IMR-90 (cell line): ENCODE measurements around the gene LIPH. TPM values are rescaled to one million over a fixed set of nuclear protein-coding genes. Genes with fewer than 3 reads are reported as not detected.

Experiments
- ATAC-seq: fragments of 200-7000 bp; cut with Tn5 transposase; 2 replicates; pipeline ENCODE4 v1.9.1; 2020; ENCODE audit warnings: low read depth, mild to moderate bottlenecking, moderate library complexity
- BruUV-seq: library from RNA; stranded (reverse); fragments of 400-500 nt; replicated peaks from 2 replicates; lab custom pipeline; 2021; lab: Mats Ljungman, UMichigan
- CTCF ChIA-PET: fragments of 300-600 bp; formaldehyde crosslinking; extraction: SDS; loops from one replicate; lab custom pipeline; 2021; ENCODE audit warnings: antibody characterized with exemption; lab: Yijun Ruan, JAX
- POLR2A ChIA-PET: fragments of 300-600 bp; sonication (Branson Sonifier 250); formaldehyde crosslinking; loops from one replicate; lab custom pipeline; 2022; ENCODE audit warnings: antibody characterized with exemption; ENCODE audit not compliant: unreplicated experiment; lab: Charles Lee
- DNase-seq: peaks from one replicate; pipeline ENCODE4 v3.0.0; 2013
- H2AFZ ChIP-seq: replicated peaks from 2 replicates; pipeline ENCODE3; 2013; ENCODE audit warnings: low read length, mild to moderate bottlenecking; ENCODE audit not compliant: poor library complexity
- H2AK5ac ChIP-seq: 2 replicates; pipeline ENCODE4 v1.6.1; 2013; ENCODE audit warnings: low read depth, low read length, inconsistent platforms
- H2AK9ac ChIP-seq: replicated peaks from 2 replicates; pipeline ENCODE3; 2013; ENCODE audit warnings: mild to moderate bottlenecking, low read depth, low read length, moderate library complexity; ENCODE audit not compliant: poor library complexity
- H2BK120ac ChIP-seq: 2 replicates; pipeline ENCODE4 v1.6.1; 2013; ENCODE audit warnings: low read depth, low read length, inconsistent platforms
- H2BK15ac ChIP-seq: 3 replicates; pipeline ENCODE4 v1.6.1; 2013; ENCODE audit warnings: low read depth, low read length, inconsistent platforms
- H2BK20ac ChIP-seq: 2 replicates; pipeline ENCODE4 v1.6.1; 2013; ENCODE audit warnings: low read depth, mild to moderate bottlenecking, inconsistent platforms, low read length, moderate library complexity
- H2BK5ac ChIP-seq: 2 replicates; pipeline ENCODE4 v1.6.1; 2013; ENCODE audit warnings: mild to moderate bottlenecking, low read depth, low read length, inconsistent platforms; ENCODE audit not compliant: poor library complexity, severe bottlenecking
- H3K14ac ChIP-seq: replicated peaks from 2 replicates; pipeline ENCODE4 v1.6.1; 2013; ENCODE audit warnings: low read depth, low read length, inconsistent platforms
- H3K18ac ChIP-seq: 2 replicates; pipeline ENCODE4 v1.6.1; 2013; ENCODE audit warnings: low read depth, low read length, control low read depth
- H3K23ac ChIP-seq: 2 replicates; pipeline ENCODE4 v1.6.1; 2013; ENCODE audit warnings: low read depth, low read length, inconsistent platforms
- H3K27ac ChIP-seq: 2 replicates; pipeline ENCODE4 v1.5.1; 2013; ENCODE audit warnings: mild to moderate bottlenecking, control low read depth, low read length; ENCODE audit not compliant: insufficient read depth
- H3K27me3 ChIP-seq: 2 replicates; pipeline ENCODE4 v1.6.1; 2013; ENCODE audit warnings: low read length; ENCODE audit not compliant: control insufficient read depth, insufficient read depth
- H3K36me3 ChIP-seq: 2 replicates; pipeline ENCODE4 v1.6.1; 2013; ENCODE audit warnings: low read length, mixed read lengths; ENCODE audit not compliant: control insufficient read depth, insufficient read depth
- H3K4ac ChIP-seq: 2 replicates; pipeline ENCODE4 v1.6.1; 2013; ENCODE audit warnings: low read depth, low read length, inconsistent platforms
- H3K4me1 ChIP-seq: 2 replicates; pipeline ENCODE4 v1.6.1; 2013; ENCODE audit warnings: low read length, mixed read lengths; ENCODE audit not compliant: control insufficient read depth, insufficient read depth
- H3K4me2 ChIP-seq: 2 replicates; pipeline ENCODE4 v1.6.1; 2013; ENCODE audit warnings: low read depth, mild to moderate bottlenecking, control low read depth, low read length, moderate library complexity
- H3K4me3 ChIP-seq: 2 replicates; pipeline ENCODE4 v1.5.1; 2013; ENCODE audit warnings: low read depth, mild to moderate bottlenecking, control low read depth, low read length, moderate library complexity; ENCODE audit not compliant: insufficient read depth
- H3K56ac ChIP-seq: 2 replicates; pipeline ENCODE4 v1.6.1; 2013; ENCODE audit warnings: low read length, inconsistent platforms; ENCODE audit not compliant: insufficient read depth; ENCODE audit errors: extremely low read depth
- H3K79me1 ChIP-seq, 2 experiments: 2 replicates each; pipeline ENCODE4 v1.6.1; 2013; ENCODE audit warnings: low read length in 2 of 2, inconsistent platforms in 1 of 2, low read depth in 1 of 2
- H3K9ac ChIP-seq: 2 replicates; pipeline ENCODE4 v1.6.1; 2013; ENCODE audit warnings: low read depth, low read length, control low read depth
- H3K9me1 ChIP-seq: 2 replicates; pipeline ENCODE4 v1.6.1; 2013; ENCODE audit warnings: low read length, inconsistent platforms; ENCODE audit not compliant: insufficient read depth
- H3K9me3 ChIP-seq: 2 replicates; pipeline ENCODE4 v1.6.1; 2013; ENCODE audit warnings: low read length; ENCODE audit not compliant: control insufficient read depth, insufficient read depth
- H4K20me1 ChIP-seq: 2 replicates; pipeline ENCODE4 v1.6.1; 2013; ENCODE audit warnings: low read length, inconsistent platforms; ENCODE audit not compliant: insufficient read depth
- H4K5ac ChIP-seq: 2 replicates; pipeline ENCODE4 v1.6.1; 2013; ENCODE audit warnings: mild to moderate bottlenecking, low read depth, low read length, control low read depth
- H4K8ac ChIP-seq, 2 experiments: 2 replicates each; pipeline ENCODE4 v1.6.1; 2013; ENCODE audit warnings: low read depth in 2 of 2, low read length in 2 of 2, control low read depth in 1 of 2, inconsistent platforms in 1 of 2
- H4K91ac ChIP-seq: 2 replicates; pipeline ENCODE4 v1.6.1; 2013; ENCODE audit warnings: low read depth, low read length, inconsistent platforms; ENCODE audit not compliant: insufficient read depth
- RCOR1 ChIP-seq: IDR thresholded peaks from 2 replicates; pipeline ENCODE4 v1.6.1; 2012; ENCODE audit warnings: mild to moderate bottlenecking, low read length, improper control_type of control experiment; ENCODE audit not compliant: insufficient replicate concordance
- WGBS, 2 experiments: methylation state at CpG; one replicate each; pipeline versions ENCODE4 v1.1.5 to v1.1.7; 2013; ENCODE audit warnings: missing lambda C conversion rate in 2 of 2; ENCODE audit not compliant: insufficient read length in 1 of 2; ENCODE audit errors: extremely low coverage in 2 of 2; 5-methylcytosine and 5-hydroxymethylcytosine counted together
- dilution Hi-C: fragments of 300-500 bp; cut with HindIII; formaldehyde crosslinking; loops from one replicate; pipeline ENCODE4 v1.14.3; 2018; ENCODE audit warnings: low sequenced_read_pairs; ENCODE audit not compliant: unreplicated experiment
- in situ Hi-C: fragments of 300-500 bp; cut with MboI; formaldehyde crosslinking; loops from 3 replicates; pipeline ENCODE4 v1.14.3; 2019; ENCODE audit warnings: low sequenced_read_pairs, inconsistent platforms, mixed read lengths
- intact Hi-C: fragments of 100-400 bp; cut with micrococcal nuclease; formaldehyde crosslinking; loops from 2 replicates; pipeline ENCODE4 v1.10.0; 2022
- polyA plus RNA-seq, 3 experiments: library from polyadenylated mRNA; depleted of rRNA; stranded (reverse); fragments of >200 nt; gene quantifications; 2 replicates each; pipeline ENCODE4 v1.2.3, GENCODE V29; 2012; ENCODE audit warnings: low replicate concordance in 1 of 3
- total RNA-seq: library from RNA; depleted of rRNA; stranded (reverse); fragments of >200 nt; gene quantifications from 2 replicates; pipeline ENCODE4 v1.2.3, GENCODE V29; 2012

Gene LIPH
- total and polyA plus RNA-seq, 2 of the 4 experiments (the other 2 are of a cell fraction), result 0.27 to 0.36 TPM

DNA sequence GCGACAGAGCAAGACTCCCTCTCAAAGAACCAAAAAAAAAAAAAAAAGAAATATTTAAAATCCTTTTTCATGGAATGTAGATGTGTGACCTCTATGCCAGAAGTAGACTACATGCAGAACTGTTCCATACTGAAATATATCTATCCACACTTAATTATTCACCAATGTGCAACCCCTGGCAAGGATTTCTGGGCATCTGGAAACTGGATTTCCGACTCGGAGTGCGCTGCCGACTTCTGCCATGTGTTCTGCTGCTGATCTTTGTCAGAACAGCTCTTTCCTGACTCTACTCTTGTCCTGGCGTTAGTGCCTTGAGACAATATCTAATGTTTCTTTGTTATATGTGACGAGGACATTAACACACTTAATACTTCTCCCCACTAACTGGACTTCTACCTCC lies 11.7 kb downstream of the LIPH start:
- CTCF ChIA-PET, result interaction anchor here (1.0 kb wide), 1 partner anchor 11 kb away, joined by 3 read pairs; no protein-coding TSS in a partner anchor
- no peak overlapping the region for H3K14ac ChIP-seq
- no peak for TF ChIP-seq RCOR1
- in situ Hi-C loops, result no loop called here
- H3K4ac ChIP-seq, result no peak overlapping the region
- H3K23ac ChIP-seq, result no peak overlapping the region
- H4K91ac ChIP-seq, result no peak overlapping the region
- no peak overlapping the region for H3K56ac ChIP-seq
- ATAC-seq, result no peak
- no peak overlapping the region for H4K5ac ChIP-seq
- intact Hi-C loops, result no loop called here
- dilution Hi-C loops, result no loop called here
- no peak overlapping the region for H3K4me2 ChIP-seq
- no peak overlapping the region for H4K8ac ChIP-seq
- no peak overlapping the region for H2AK9ac ChIP-seq
- no peak overlapping the region for H3K18ac ChIP-seq
- H3K9me3 ChIP-seq, result no peaks in the 10 kb centered on the region
- H3K79me1 ChIP-seq, result no peaks in the 10 kb centered on the region
- H3K4me3 ChIP-seq, result no peak overlapping the region
- DNase-seq, result no peak
- no peak overlapping the region for H2BK5ac ChIP-seq
- H2BK20ac ChIP-seq, result no peak overlapping the region
- H3K36me3 ChIP-seq, result no peaks in the 10 kb centered on the region
- no peak overlapping the region for H2BK15ac ChIP-seq
- no peaks in the 10 kb centered on the region for H3K4me1 ChIP-seq
- no CpG with 5 or more reads among the region's 7 CpGs for WGBS, 2 experiments
- H4K20me1 ChIP-seq, result no peaks in the 10 kb centered on the region
- H3K27ac ChIP-seq, result no peak overlapping the region
- no peak overlapping the region for H2BK120ac ChIP-seq
- BruUV-seq, result no TSS peak
- no peak overlapping the region for H2AFZ ChIP-seq
- peaks cover 7% of the 10 kb centered on the region; the same call in 1 of the 2 replicates for H3K27me3 ChIP-seq
- POLR2A ChIA-PET, result no interaction called here
- no peak overlapping the region for H2AK5ac ChIP-seq
- H3K9me1 ChIP-seq, result no peaks in the 10 kb centered on the region; the same call in 1 of the 2 replicates
- no peak overlapping the region for H3K9ac ChIP-seq
